DND-41 (cell line): ENCODE data around the gene SIDT1.

Source experiments
- ATAC-seq: fragments of 200-7000 bp; cut with Tn5 transposase; 3 replicates; pipeline ENCODE4 v1.9.1; 2021; ENCODE audit warnings: low read depth; ENCODE audit not compliant: insufficient read depth
- DNase-seq: peaks from one replicate; pipeline ENCODE4 v3.0.0-alpha.2; 2020
- H2AFZ ChIP-seq: 2 replicates; pipeline ENCODE4 v1.6.0; 2012; ENCODE audit warnings: low read depth, low read length
- H3K27ac ChIP-seq: 2 replicates; pipeline ENCODE4 v1.5.1; 2012; ENCODE audit warnings: low read length, inconsistent platforms
- H3K27me3 ChIP-seq: fragments of 200-600 bp; sonication (generic); 2 replicates; pipeline ENCODE4 v1.6.0; 2012; ENCODE audit warnings: low read length, mild to moderate bottlenecking, inconsistent platforms; ENCODE audit not compliant: insufficient read depth, poor library complexity
- H3K36me3 ChIP-seq: 2 replicates; pipeline ENCODE4 v1.5.1; 2012; ENCODE audit warnings: low read length, inconsistent platforms; ENCODE audit not compliant: insufficient read depth
- H3K4me1 ChIP-seq: 2 replicates; pipeline ENCODE4 v1.5.1; 2012; ENCODE audit warnings: mild to moderate bottlenecking, low read length; ENCODE audit not compliant: insufficient read depth
- H3K4me2 ChIP-seq: 2 replicates; pipeline ENCODE4 v1.6.0; 2012; ENCODE audit warnings: mild to moderate bottlenecking, moderate library complexity, low read length, inconsistent platforms; ENCODE audit not compliant: insufficient read depth
- H3K4me3 ChIP-seq, 2 experiments: fragments of 200-600 bp in 1 of 2; shearing (Covaris generic) in 1 of 2; 2 replicates each; pipeline ENCODE4 v1.5.1; 2012 to 2016; ENCODE audit warnings: inconsistent platforms in 2 of 2, low read length in 2 of 2, mild to moderate bottlenecking in 2 of 2, low read depth in 1 of 2, moderate library complexity in 1 of 2
- H3K79me2 ChIP-seq: 2 replicates; pipeline ENCODE4 v1.6.0; 2012; ENCODE audit warnings: low read length, inconsistent platforms; ENCODE audit not compliant: insufficient read depth
- H3K9ac ChIP-seq: 2 replicates; pipeline ENCODE4 v1.6.0; 2012; ENCODE audit warnings: low read depth, mild to moderate bottlenecking, inconsistent platforms, low read length, moderate library complexity
- H3K9me3 ChIP-seq: 2 replicates; pipeline ENCODE4 v1.5.1; 2012; ENCODE audit warnings: low read length, moderate library complexity, mild to moderate bottlenecking, inconsistent platforms; ENCODE audit not compliant: insufficient read depth, severe bottlenecking
- H4K20me1 ChIP-seq: 2 replicates; pipeline ENCODE4 v1.6.0; 2012; ENCODE audit warnings: low read length; ENCODE audit not compliant: insufficient read depth
- CTCF ChIP-seq: IDR thresholded peaks from 2 replicates; pipeline ENCODE4 v1.5.1; 2012; ENCODE audit warnings: borderline replicate concordance, low read length, moderate library complexity, mild to moderate bottlenecking; ENCODE audit not compliant: poor library complexity, severe bottlenecking; ENCODE audit errors: extremely low read depth
- EZH2 ChIP-seq: IDR thresholded peaks from 3 replicates; pipeline ENCODE4 v1.6.1; 2012; ENCODE audit warnings: borderline replicate concordance, low read depth, mild to moderate bottlenecking, moderate library complexity, low read length, inconsistent platforms; ENCODE audit not compliant: severe bottlenecking

The SIDT1 gene

DNA sequence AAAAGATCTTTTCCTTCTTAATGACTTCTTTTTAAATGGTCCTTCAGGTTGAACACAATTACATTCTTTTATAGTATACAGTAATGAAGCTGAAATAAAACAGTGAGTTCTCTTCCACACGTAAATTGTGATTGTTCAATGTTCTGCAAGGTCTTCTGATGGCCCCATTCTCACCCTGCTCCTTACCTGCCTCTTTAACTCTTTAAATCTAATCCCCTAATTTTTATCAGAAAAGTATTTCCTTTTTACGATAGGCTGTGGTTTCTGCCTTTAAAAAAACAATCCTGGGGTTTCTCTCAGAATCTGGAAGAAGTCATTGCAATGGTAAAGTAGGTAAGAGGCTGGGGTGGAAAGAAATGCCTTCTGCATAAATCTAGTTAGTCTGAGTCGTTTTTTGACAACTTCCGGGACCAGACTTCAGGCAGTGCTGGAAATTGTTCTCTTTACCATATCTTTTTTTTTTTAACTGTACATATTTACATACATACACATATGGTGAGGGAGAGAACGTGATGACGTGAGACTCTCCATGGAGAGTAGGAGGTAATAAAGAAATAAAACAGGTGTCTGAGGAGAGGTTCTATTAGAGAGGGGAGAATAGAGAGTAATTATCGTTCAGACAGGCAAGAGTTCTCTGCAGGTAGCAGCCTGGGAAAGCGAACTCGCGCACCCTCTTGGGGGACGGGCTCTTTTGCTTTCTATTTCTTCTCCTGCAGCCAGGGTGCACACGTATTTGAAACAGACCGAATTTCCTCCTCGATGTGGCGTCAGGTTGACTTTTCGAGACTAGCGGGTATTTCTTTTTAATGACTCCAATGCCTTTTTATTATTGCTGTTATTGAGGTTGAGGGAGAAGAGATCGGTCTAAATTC, at the start of gene SIDT1:
SIDT1 (plus strand) TSS at position 730 of the 872 bp plus-strand sequence. CDS start 467 bp downstream, outside the sequence.
- peak within 1 kb of the TSS; percentile 85 for H3K4me2 ChIP-seq
- peaks cover 19% of the 10 kb centered on the region for H3K27me3 ChIP-seq
- peaks cover 28% of the 10 kb centered on the region for H3K4me1 ChIP-seq
- ATAC-seq (peak; percentile 77), DNase-seq (peak; percentile 73)
- H3K36me3 ChIP-seq: no peaks in the 10 kb centered on the region
- no peaks in the 10 kb centered on the region for H3K79me2 ChIP-seq
- H4K20me1 ChIP-seq: no peaks in the 10 kb centered on the region
- H3K9ac ChIP-seq: peak within 1 kb of the TSS; percentile 58
- TF ChIP-seq EZH2 (no peak), CTCF (peak; percentile 40)
- peak within 1 kb of the TSS; percentile 45 for H3K27ac ChIP-seq
- no peaks in the 10 kb centered on the region for H3K9me3 ChIP-seq
- H2AFZ ChIP-seq: peak within 1 kb of the TSS; percentile 72
- peak within 1 kb of the TSS; percentile 59 to 62 for H3K4me3 ChIP-seq

DNA sequence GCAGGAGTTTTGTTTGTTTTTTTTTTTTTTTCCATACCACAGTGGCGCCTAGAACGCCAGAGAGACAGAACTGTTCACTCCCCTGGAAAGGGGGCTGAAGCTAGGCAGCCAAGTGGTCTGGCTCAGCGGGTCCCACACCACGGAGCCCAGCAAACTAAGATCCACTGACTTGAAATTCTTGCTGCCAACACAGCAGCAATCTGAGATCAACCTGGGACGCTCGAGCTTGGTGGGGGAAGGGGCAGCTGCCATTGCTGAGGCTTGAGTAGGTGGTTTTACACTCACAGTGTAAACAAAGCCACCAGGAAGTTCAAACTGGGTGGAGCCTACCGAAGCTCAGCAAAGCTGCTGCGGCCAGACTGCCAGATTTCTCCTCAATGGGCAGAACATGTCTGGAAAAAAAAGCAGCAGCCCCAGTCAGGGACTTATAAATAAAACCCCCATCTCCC, 47.2 kb upstream of the SIDT1 start:
- DNase-seq: no peak
- Histone ChIP-seq H3K36me3 (peaks cover 18% of the 10 kb centered on the region; the same call in 1 of the 2 replicates), H3K4me3 (no peak overlapping the region), H3K79me2 (no peaks in the 10 kb centered on the region), H3K27me3 (no peaks in the 10 kb centered on the region), H4K20me1 (no peaks in the 10 kb centered on the region), H2AFZ (no peak overlapping the region), H3K9me3 (no peaks in the 10 kb centered on the region), H3K4me1 (no peaks in the 10 kb centered on the region), H3K27ac (no peak overlapping the region), H3K4me2 (no peak overlapping the region), H3K9ac (no peak overlapping the region)
- no peak for TF ChIP-seq CTCF
- no peak for TF ChIP-seq EZH2
- ATAC-seq: no peak

DNA sequence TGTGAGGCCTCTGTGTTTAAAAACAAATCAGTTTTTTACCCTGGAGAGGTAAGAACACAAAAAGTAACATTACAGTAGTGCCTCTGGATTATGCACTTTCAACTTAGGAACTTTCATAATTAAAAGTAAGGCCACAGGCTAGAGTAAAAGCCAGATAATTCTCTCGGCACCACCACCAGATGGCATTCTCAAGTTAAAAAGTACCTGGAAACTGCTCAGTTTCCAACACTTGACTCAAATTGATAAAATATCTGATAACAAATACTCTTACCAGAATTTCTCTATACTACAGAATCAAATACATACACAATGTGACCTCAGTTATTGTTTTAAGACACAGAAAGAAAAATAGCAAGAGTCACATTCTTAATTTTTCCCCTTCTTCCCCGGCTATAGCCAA, 37.3 kb upstream of the SIDT1 start:
- H3K4me3 ChIP-seq: no peak overlapping the region
- no peak overlapping the region for H2AFZ ChIP-seq
- ATAC-seq (peak; percentile 72), DNase-seq (peak; percentile 40)
- H3K36me3 ChIP-seq: peaks cover 52% of the 10 kb centered on the region; the same call in 1 of the 2 replicates
- H3K27ac ChIP-seq: no peak overlapping the region
- H3K27me3 ChIP-seq: no peaks in the 10 kb centered on the region
- H3K79me2 ChIP-seq: no peaks in the 10 kb centered on the region
- peak; percentile 56 for TF ChIP-seq CTCF
- no peak for TF ChIP-seq EZH2
- H3K4me1 ChIP-seq: no peaks in the 10 kb centered on the region
- no peaks in the 10 kb centered on the region for H4K20me1 ChIP-seq
- no peak overlapping the region for H3K4me2 ChIP-seq
- H3K9ac ChIP-seq: no peak overlapping the region
- no peaks in the 10 kb centered on the region for H3K9me3 ChIP-seq
